ENCODE results near the gene SYP. TPM values are rescaled to one million over a fixed set of nuclear protein-coding genes. Genes with fewer than 3 reads are reported as not detected.
"Not testable (repeated sequence)": the region's sequence is repeated elsewhere in the genome, so short reads cannot be mapped to it uniquely, and the experiment has no call there.

The SYP gene
- total and polyA plus RNA-seq, 2 experiments from 2014 or later, result 1.4 to 2.1 TPM

DNA sequence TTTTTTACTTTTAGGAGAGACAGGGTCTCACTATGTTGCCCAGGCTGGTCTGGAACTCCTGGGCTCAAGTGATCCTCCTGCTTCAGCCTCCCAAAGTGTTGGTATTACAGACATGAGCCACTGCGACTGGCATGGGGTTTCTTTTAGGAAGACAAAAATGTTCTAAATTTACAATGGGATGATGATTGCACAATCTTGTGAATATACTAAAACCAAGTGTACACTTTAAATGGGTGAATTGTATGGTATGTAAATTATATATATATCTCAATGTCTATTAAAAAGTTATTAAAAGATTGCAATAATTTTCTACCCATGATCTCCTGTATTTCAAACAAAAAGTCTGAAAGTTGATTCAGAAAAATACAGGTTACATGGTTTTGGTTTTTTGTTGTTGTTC lies 46.5 kb downstream of the SYP start:
- TF ChIP-seq EZH2phosphoT487 (IDR thresholded peaks at IDR 0.05; ENCODE audit: low read depth, severe bottlenecking, unreplicated experiment) (no peak), EZH2 (IDR thresholded peaks at IDR 0.05; ENCODE audit: borderline replicate concordance) (no peak)
- TF ChIP-seq, protein P1, sequence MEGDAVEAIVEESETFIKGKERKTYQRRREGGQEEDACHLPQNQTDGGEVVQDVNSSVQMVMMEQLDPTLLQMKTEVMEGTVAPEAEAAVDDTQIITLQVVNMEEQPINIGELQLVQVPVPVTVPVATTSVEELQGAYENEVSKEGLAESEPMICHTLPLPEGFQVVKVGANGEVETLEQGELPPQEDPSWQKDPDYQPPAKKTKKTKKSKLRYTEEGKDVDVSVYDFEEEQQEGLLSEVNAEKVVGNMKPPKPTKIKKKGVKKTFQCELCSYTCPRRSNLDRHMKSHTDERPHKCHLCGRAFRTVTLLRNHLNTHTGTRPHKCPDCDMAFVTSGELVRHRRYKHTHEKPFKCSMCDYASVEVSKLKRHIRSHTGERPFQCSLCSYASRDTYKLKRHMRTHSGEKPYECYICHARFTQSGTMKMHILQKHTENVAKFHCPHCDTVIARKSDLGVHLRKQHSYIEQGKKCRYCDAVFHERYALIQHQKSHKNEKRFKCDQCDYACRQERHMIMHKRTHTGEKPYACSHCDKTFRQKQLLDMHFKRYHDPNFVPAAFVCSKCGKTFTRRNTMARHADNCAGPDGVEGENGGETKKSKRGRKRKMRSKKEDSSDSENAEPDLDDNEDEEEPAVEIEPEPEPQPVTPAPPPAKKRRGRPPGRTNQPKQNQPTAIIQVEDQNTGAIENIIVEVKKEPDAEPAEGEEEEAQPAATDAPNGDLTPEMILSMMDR (IDR thresholded peaks at IDR 0.05; ENCODE audit: poor library complexity), result no peak
- Histone ChIP-seq H3K79me2 (no peaks in the 10 kb centered on the region), H3K4me1 (ENCODE audit: insufficient read depth) (no peaks in the 10 kb centered on the region), H3K27ac (no peak overlapping the region), H3K4me3 (no peak overlapping the region), H3K36me3 (replicated peaks; ENCODE audit: insufficient read depth, low read depth) (no peaks in the 10 kb centered on the region), H3K27me3 (no peaks in the 10 kb centered on the region), H3K9me3 (ENCODE audit: low read depth) (no peaks in the 10 kb centered on the region), H3K4me2 (no peak overlapping the region), H3K9me2 (replicated peaks; ENCODE audit: insufficient read depth) (no peaks in the 10 kb centered on the region), H2AFZ (no peak overlapping the region), H4K20me1 (ENCODE audit: insufficient read depth, poor library complexity, severe bottlenecking) (no peaks in the 10 kb centered on the region)
- no peak for DNase-seq (ENCODE audit: low spot score)
- WGBS (ENCODE audit: low lambda C conversion rate, missing lambda C conversion rate), result 85% methylated on average over 1 of the region's 1 CpG

DNA sequence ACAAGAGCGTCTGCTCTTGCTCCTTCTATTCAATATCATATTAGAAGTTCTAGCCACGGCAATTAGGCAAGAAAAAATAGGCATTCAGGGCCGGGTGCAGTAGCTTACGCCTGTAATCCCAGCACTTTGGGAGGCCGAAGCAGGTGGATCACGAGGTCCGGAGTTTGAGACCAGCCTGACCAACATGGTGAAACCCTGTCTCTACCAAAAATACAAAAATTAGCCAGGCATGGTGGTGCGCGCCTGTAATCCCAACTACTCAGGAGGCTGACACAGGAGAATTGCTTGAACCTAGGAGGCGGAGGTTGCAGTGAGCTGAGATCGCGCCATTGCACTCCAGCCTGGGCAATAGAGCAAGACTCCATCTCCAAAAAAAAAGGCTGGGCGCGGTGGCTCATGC lies 50.7 kb downstream of the SYP start:
- not testable (repeated sequence) for H3K79me2 ChIP-seq; H3K4me3 ChIP-seq; H3K9me3 ChIP-seq (ENCODE audit: low read depth); H3K4me2 ChIP-seq; DNase-seq (ENCODE audit: low spot score); H4K20me1 ChIP-seq (ENCODE audit: insufficient read depth, poor library complexity, severe bottlenecking); H3K9me2 ChIP-seq (replicated peaks; ENCODE audit: insufficient read depth); H3K4me1 ChIP-seq (ENCODE audit: insufficient read depth); H3K27me3 ChIP-seq; H3K36me3 ChIP-seq (replicated peaks; ENCODE audit: insufficient read depth, low read depth)
- Histone ChIP-seq H2AFZ (peak overlapping the region; percentile 33), H3K27ac (peak overlapping the region; percentile 91)
- whole genome bisulfite sequencing (ENCODE audit: low lambda C conversion rate, missing lambda C conversion rate), result 94% methylated on average over 14 of the region's 14 CpGs

DNA sequence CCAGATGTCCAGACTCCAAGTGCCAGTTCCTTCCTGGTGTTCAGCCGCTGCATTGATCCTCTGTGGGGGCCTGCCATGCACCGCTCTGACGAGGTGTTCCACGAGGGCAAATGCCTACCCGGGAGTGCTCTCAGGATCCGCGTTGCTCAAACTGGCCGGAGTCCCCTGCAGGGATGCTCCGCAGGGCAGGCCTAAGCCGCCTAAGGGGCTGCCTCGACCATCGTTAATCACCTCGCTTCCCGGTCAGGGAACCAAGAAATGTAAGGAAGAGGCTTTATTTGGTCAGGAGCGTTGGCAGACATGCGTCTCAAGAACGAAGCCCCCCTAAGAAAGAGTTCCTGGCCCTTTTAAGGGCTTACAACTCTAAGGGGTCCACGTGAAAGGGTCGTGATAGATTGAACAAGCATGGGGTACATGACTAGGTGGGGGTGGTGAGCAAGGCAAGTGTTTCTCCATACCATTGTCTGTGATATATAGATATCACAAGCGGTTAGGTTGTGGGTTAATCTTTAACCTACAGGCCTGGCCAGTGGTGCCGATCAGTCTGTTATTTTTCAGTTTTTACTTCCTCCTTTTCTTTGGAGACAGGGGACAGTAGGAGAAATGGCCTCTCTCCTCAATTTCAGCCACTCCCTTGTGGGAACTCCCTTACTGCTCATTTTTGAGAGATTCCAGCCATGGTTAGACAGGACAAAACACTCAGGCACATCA lies 51.4 kb downstream of the SYP start:
- Histone ChIP-seq H3K27ac (peak overlapping the region; percentile 91), H2AFZ (peak overlapping the region; percentile 33)
- H3K4me2 ChIP-seq; H3K4me1 ChIP-seq (ENCODE audit: insufficient read depth); H3K79me2 ChIP-seq; H4K20me1 ChIP-seq (ENCODE audit: insufficient read depth, poor library complexity, severe bottlenecking); H3K4me3 ChIP-seq; H3K27me3 ChIP-seq; H3K36me3 ChIP-seq (replicated peaks; ENCODE audit: insufficient read depth, low read depth); H3K9me2 ChIP-seq (replicated peaks; ENCODE audit: insufficient read depth); H3K9me3 ChIP-seq (ENCODE audit: low read depth); DNase-seq (ENCODE audit: low spot score): not testable (repeated sequence)
- WGBS (ENCODE audit: low lambda C conversion rate, missing lambda C conversion rate), result 84% methylated on average over 21 of the region's 21 CpGs

DNA sequence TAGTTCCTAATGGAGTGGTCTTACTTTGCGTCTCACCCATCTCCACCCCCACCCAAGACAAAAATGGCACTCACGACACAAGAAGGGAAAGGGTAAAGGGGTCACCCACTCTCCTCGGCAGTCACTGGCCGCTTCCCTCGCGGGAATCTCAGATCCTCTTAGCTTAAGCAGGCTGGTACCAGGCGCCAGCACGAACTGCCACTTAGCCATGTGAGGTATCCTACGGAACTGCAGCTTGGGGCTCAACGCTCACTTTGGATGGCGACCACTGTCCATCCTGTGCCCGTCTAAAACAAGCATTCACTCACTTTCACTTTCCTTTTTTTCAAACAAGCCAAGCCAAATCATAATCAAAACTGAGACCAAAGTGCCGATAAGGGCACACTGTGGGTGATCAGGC lies 52.1 kb downstream of the SYP start:
- 87% methylated on average over 13 of the region's 13 CpGs for WGBS (ENCODE audit: low lambda C conversion rate, missing lambda C conversion rate)
- no peaks in the 10 kb centered on the region for H3K79me2 ChIP-seq
- H3K9me2 ChIP-seq (replicated peaks; ENCODE audit: insufficient read depth), result no peaks in the 10 kb centered on the region
- peak overlapping the region; percentile 91 for H3K27ac ChIP-seq
- H3K9me3 ChIP-seq (ENCODE audit: low read depth), result no peaks in the 10 kb centered on the region
- DNase-seq (ENCODE audit: low spot score), result no peak
- no peak overlapping the region for H2AFZ ChIP-seq
- H3K4me2 ChIP-seq, result no peak overlapping the region
- no peaks in the 10 kb centered on the region for H3K27me3 ChIP-seq
- TF ChIP-seq, protein P1 (IDR thresholded peaks at IDR 0.05; ENCODE audit: poor library complexity), result no peak
- TF ChIP-seq EZH2phosphoT487 (IDR thresholded peaks at IDR 0.05; ENCODE audit: low read depth, severe bottlenecking, unreplicated experiment) (no peak), EZH2 (IDR thresholded peaks at IDR 0.05; ENCODE audit: borderline replicate concordance) (no peak)
- no peaks in the 10 kb centered on the region for H3K4me1 ChIP-seq (ENCODE audit: insufficient read depth)
- H3K36me3 ChIP-seq (replicated peaks; ENCODE audit: insufficient read depth, low read depth), result no peaks in the 10 kb centered on the region
- no peak overlapping the region for H3K4me3 ChIP-seq
- H4K20me1 ChIP-seq (ENCODE audit: insufficient read depth, poor library complexity, severe bottlenecking), result no peaks in the 10 kb centered on the region

All from hepatocyte (in vitro differentiated cells).